Activated CD4-positive, alpha-beta T cell treated with anti-CD3 and anti-CD28 coated beads, Interleukin-2, amount 10 ng/mL, durations not matched to agents 24 days and 14 days (primary cell): ENCODE results near the gene TMED1. TPM values are rescaled to one million over a fixed set of nuclear protein-coding genes. Genes with fewer than 3 reads are reported as not detected.
"Not testable (repeated sequence)": the region's sequence is repeated elsewhere in the genome, so short reads cannot be mapped to it uniquely, and the experiment has no call there.

Experiments
- DNase-seq: peaks from one replicate; pipeline ENCODE4 v3.0.0; 2022
- H3K27ac Mint-ChIP-seq: one replicate; pipeline ENCODE4 v1.8.0; 2022; ENCODE audit warnings: mild to moderate bottlenecking, mixed read lengths
- H3K27me3 Mint-ChIP-seq: one replicate; pipeline ENCODE4 v1.8.0; 2022; ENCODE audit warnings: mixed read lengths
- H3K36me3 Mint-ChIP-seq: one replicate; pipeline ENCODE4 v1.8.0; 2022; ENCODE audit warnings: low read depth, mild to moderate bottlenecking, mixed read lengths
- H3K4me1 Mint-ChIP-seq: one replicate; pipeline ENCODE4 v1.8.0; 2021; ENCODE audit warnings: mixed read lengths
- H3K4me3 Mint-ChIP-seq: one replicate; pipeline ENCODE4 v1.8.0; 2022; ENCODE audit warnings: mild to moderate bottlenecking, moderate library complexity, mixed read lengths
- H3K9me3 Mint-ChIP-seq: one replicate; pipeline ENCODE4 v1.8.0; 2021; ENCODE audit warnings: mixed read lengths
- intact Hi-C: fragments of 100-400 bp; cut with micrococcal nuclease; formaldehyde crosslinking; loops from one replicate; pipeline ENCODE4 v1.15.1; 2023
- total RNA-seq: library from RNA; stranded (reverse); gene quantifications from 2 replicates; pipeline ENCODE4 v1.2.3, GENCODE V29; 2022

The TMED1 gene
- total RNA-seq, 1 donor from 2014 or later, result 17.6 TPM

DNA sequence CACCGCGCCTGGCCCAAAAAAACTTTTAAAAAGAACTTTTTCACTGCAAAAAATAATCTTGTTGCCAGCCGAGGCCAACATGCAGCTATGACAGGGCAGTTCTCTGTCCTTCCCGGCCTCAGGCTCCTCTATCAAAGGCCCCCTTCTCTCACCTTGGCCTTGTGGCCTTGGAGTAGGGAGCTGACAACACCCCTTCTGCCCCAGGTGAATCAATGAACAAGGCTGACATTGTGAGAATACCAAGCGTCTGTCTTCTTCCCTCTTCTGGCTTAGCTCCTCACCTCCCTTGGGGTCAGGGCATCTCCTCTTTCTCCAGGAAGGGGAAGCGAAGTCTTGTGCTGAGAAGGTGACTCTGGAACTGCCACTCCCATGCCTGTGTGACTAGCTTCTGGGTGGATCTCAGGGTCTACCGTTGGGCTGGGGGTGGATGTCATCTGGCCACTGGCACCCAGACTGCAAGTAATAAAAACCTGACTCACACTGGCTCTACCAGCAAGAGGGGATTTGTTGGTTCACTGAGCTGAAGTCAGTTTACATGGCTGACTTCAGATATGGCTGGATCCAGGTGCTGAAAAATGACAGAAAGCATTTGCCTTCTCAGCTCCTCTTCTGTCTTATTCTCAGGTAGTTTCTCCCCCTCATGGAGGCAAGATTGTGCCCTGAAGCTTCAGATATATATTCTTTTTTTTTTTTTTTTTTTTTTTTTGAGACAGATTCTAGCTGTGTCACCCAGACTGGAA lies 18.5 kb upstream of the TMED1 start:
- peaks cover 2% of the 10 kb centered on the region for H3K4me1 Mint-ChIP-seq
- H3K9me3 Mint-ChIP-seq, result no peaks in the 10 kb centered on the region
- no peaks in the 10 kb centered on the region for H3K27me3 Mint-ChIP-seq
- intact Hi-C loops, result no loop called here
- peaks cover 3% of the 10 kb centered on the region for H3K36me3 Mint-ChIP-seq
- no peak for DNase-seq
- no peak overlapping the region for H3K4me3 Mint-ChIP-seq
- no peak overlapping the region for H3K27ac Mint-ChIP-seq

DNA sequence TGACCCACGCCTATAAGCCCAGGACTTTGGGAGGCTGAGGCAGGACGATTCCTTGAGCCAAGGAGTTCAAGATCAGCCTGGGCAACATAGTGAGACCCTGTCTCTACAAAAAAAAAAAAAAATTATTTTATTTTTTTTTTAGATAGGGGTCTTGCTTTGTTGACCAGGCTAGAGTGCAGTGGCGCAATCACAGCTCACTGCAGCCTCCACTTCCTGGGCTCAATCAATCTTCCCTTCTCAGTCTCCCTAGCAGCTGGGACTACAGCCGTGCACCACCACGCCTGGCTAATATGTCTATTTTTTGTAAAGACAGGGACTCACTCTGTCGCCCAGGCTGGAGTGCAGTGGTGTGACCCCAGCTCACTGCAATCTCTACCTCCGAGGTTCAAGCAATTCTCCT lies 16.9 kb upstream of the TMED1 start:
- intact Hi-C loops, result no loop called here
- H3K9me3 Mint-ChIP-seq, result no peaks in the 10 kb centered on the region
- H3K27me3 Mint-ChIP-seq, result no peaks in the 10 kb centered on the region
- H3K27ac Mint-ChIP-seq, result no peak overlapping the region
- H3K4me1 Mint-ChIP-seq, result peaks cover 7% of the 10 kb centered on the region
- H3K36me3 Mint-ChIP-seq, result peaks cover 3% of the 10 kb centered on the region
- H3K4me3 Mint-ChIP-seq, result no peak overlapping the region
- no peak for DNase-seq

DNA sequence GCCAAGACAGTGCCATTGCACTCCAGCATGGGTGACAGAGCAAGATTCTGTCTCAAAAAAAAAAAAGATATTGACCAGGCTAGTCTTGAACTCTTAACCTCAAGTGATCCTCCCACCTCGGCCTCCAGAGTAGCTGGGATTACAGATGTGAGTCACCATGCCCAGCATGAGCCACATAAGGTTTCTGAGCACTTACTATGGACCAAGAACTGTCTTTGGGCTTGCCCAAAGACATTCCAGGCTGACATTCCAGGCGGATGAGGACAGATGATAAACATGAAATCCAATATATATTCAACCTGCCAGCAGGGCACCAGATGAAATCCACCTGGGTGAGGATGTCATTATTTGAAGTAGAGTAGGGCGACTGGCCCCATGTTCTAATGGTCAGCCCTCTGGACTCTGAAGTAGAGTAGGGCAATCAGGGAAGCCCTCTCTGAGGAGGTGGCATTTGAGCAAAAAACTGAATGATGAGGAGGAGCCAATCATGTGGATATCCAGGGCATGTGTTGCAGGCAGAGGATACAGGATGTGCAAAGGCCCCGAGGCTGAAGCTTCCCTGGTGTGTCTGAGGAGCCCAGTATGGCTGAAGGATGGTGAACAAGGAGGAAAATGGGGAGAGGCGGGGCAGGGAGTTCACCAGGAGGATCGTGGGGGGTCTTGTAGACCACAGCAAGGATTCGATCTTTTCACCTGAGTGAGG lies 16.2 kb upstream of the TMED1 start:
- no peak for DNase-seq
- Mint-ChIP-seq H3K4me1 (peaks cover 11% of the 10 kb centered on the region), H3K9me3 (no peaks in the 10 kb centered on the region), H3K36me3 (peaks cover 3% of the 10 kb centered on the region), H3K4me3 (no peak overlapping the region), H3K27me3 (no peaks in the 10 kb centered on the region), H3K27ac (no peak overlapping the region)
- intact Hi-C loops, result no loop called here

DNA sequence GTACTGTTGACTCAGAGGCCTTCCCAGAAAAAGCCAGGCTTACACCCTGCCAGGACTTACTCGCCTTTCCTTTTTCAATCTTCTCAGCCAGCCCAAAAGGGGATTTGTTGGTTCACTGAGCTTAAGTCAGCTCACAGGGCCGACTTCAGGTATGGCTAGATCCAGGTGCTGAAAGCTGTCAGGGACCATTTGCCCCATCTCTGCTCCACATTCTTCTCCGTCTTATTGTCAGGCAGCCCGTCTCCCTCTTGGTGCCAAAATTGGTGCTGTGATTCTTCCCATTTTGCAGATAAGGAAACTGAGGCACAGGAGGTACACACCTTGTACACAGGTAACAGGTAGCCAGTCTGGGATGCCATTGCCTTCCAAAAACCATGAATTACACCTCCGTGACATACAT lies 14.6 kb upstream of the TMED1 start:
- no peak overlapping the region for H3K27ac Mint-ChIP-seq
- H3K4me1 Mint-ChIP-seq, result peaks cover 11% of the 10 kb centered on the region
- H3K27me3 Mint-ChIP-seq, result no peaks in the 10 kb centered on the region
- DNase-seq, result no peak
- intact Hi-C loops, result no loop called here
- no peaks in the 10 kb centered on the region for H3K9me3 Mint-ChIP-seq
- peaks cover 3% of the 10 kb centered on the region for H3K36me3 Mint-ChIP-seq
- H3K4me3 Mint-ChIP-seq, result no peak overlapping the region

GRCh38 chr19:10848230-10848856 lies 12.3 kb upstream of the TMED1 start, which contains the start of gene C19orf38:
TSS of gene C19orf38 (plus strand) at chr19:10848415. CDS start at chr19:10848509, 94 bp downstream.
- no peak for DNase-seq
- peaks cover 3% of the 10 kb centered on the region for H3K36me3 Mint-ChIP-seq
- peak within 1 kb of the TSS; percentile 73 for H3K4me3 Mint-ChIP-seq
- intact Hi-C loops, result no loop called here
- H3K9me3 Mint-ChIP-seq, result no peaks in the 10 kb centered on the region
- peaks cover 9% of the 10 kb centered on the region for H3K4me1 Mint-ChIP-seq
- H3K27ac Mint-ChIP-seq, result peak within 1 kb of the TSS; percentile 84
- H3K27me3 Mint-ChIP-seq, result no peaks in the 10 kb centered on the region

GRCh38 chr19:10846500-10847202 lies 10.6 kb upstream of the TMED1 start:
- intact Hi-C loops, result no loop called here
- no peaks in the 10 kb centered on the region for H3K27me3 Mint-ChIP-seq

GRCh38 chr19:10842788-10843187 lies 6.8 kb upstream of the TMED1 start:
- no peaks in the 10 kb centered on the region for H3K36me3 Mint-ChIP-seq
- H3K27me3 Mint-ChIP-seq, result no peaks in the 10 kb centered on the region

More at GRCh38 chr19:10846500-10847202, 10.6 kb upstream of the TMED1 start:
- Mint-ChIP-seq H3K4me3 (no peak overlapping the region), H3K9me3 (no peaks in the 10 kb centered on the region), H3K36me3 (peaks cover 3% of the 10 kb centered on the region), H3K4me1 (peaks cover 9% of the 10 kb centered on the region), H3K27ac (no peak overlapping the region)
- no peak for DNase-seq

DNA sequence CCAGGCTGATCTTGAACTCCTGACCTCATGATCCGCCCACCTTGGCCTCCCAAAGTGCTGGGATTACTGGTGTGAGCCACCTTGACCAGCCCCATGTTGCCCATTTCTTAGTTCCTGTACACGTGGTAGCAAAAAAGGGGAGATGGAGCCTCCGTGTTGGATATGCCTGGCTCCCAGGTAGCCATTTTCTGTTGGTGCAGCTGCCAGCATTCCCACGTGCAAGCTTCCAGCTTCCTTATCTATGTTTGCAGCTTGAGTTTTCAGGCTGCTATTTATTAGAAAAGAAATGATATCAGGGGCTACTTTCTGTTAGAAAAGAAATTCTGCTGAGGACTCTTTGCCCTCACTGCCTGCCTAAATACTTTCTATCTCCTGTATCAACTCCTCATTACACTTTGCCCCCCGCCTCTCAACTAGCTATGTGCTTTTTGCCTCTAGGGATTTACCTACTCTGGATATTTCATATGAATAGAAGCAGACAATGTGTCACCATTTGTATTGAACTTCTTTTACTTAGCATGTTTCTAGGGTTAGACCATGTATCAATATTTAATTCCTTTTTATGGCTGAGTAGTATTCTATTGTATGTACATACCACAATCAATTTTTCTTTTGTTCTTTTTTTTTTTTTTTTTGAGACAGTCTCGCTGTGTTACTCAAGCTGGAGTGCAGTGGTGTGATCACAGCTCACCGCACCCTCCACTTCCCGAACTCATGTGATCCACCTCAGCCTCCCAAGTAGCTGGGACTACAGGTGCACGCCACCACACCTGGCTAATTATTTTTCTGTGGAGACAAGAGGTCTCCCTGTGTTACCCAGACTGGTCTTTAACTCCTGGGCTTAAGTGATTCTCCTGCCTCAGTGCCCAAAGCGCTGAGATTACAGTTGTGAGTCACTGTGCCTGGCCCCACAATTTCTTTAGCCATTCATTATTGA lies 3.4 kb upstream of the TMED1 start:
- H3K4me1 Mint-ChIP-seq, result peaks cover 10% of the 10 kb centered on the region
- intact Hi-C loops, result no loop called here
- H3K36me3 Mint-ChIP-seq, result peaks cover 11% of the 10 kb centered on the region
- no peak overlapping the region for H3K4me3 Mint-ChIP-seq
- no peak overlapping the region for H3K27ac Mint-ChIP-seq
- DNase-seq, result no peak
- H3K9me3 Mint-ChIP-seq, result peaks cover 12% of the 10 kb centered on the region
- H3K27me3 Mint-ChIP-seq, result no peaks in the 10 kb centered on the region

More at GRCh38 chr19:10842788-10843187, 6.8 kb upstream of the TMED1 start:
- Mint-ChIP-seq H3K27ac (no peak overlapping the region), H3K4me1 (peaks cover 2% of the 10 kb centered on the region), H3K9me3 (peaks cover 4% of the 10 kb centered on the region), H3K4me3 (no peak overlapping the region)
- no peak for DNase-seq
- intact Hi-C loops, result no loop called here

- peaks cover 11% of the 10 kb centered on the region for H3K36me3 Mint-ChIP-seq
- H3K9me3 Mint-ChIP-seq, result peaks cover 12% of the 10 kb centered on the region
- H3K4me3 Mint-ChIP-seq, result no peak overlapping the region
- no peak overlapping the region for H3K27ac Mint-ChIP-seq
- H3K4me1 Mint-ChIP-seq, result peaks cover 10% of the 10 kb centered on the region
- intact Hi-C loops, result no loop called here
- no peak for DNase-seq
- no peaks in the 10 kb centered on the region for H3K27me3 Mint-ChIP-seq
Measured at GRCh38 chr19:10838377-10838776, 2.4 kb upstream of the TMED1 start.

GRCh38 chr19:10837649-10838048 lies 1.6 kb upstream of the TMED1 start:
- DNase-seq, H3K27me3 Mint-ChIP-seq, H3K27ac Mint-ChIP-seq, H3K4me3 Mint-ChIP-seq: not testable (repeated sequence)
- H3K9me3 Mint-ChIP-seq, result peaks cover 12% of the 10 kb centered on the region
- peaks cover 10% of the 10 kb centered on the region for H3K4me1 Mint-ChIP-seq
- H3K36me3 Mint-ChIP-seq, result peaks cover 15% of the 10 kb centered on the region
- intact Hi-C loops, result loop anchor here (2.0 kb wide), 1 partner anchor 27 kb away; no protein-coding TSS in a partner anchor

DNA sequence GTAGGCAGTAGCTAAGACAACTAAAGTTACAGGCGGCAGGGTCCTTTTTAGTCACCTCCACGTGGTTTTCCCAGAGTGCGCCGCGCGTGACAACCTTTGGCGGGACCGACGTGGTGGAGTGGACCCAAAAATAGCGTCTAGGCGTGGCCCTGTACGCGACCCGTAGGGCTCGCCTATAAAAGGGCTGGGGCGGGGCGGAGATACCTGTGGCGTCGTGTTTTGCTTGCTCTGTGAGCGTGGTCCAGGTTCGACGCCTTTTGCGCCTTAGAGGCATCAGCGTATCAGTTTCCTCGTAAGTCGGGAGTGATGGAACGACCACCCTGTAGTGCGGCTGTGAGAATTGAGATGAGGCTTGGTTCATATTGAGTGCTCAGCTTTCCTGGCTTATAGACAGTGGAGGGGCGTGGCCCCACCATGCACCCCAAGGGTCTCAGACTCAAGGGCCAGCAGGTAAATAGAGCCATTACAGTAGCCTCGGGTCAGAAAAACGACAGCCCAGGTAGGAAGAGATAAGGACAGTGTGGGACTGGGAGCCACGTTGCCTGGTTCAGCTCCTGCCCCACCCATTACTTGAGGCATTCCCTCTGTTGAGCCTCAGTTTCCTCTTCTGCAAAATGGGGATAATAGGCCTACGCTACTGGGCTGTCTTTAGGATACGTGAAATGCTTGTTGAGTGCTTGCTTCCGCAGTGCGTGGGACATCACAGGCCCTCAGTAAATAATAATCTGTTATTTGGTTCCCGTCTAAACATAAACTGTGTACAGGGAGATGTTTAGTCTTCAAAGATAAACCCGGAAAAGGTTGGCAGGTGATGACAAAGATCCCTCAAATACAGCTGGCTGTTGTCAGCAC lies 693 bp upstream of the TMED1 start:
- Mint-ChIP-seq H3K27me3 (no peaks in the 10 kb centered on the region), H3K9me3 (peaks cover 12% of the 10 kb centered on the region), H3K27ac (peak overlapping the region; percentile 99), H3K36me3 (peaks cover 15% of the 10 kb centered on the region), H3K4me1 (peaks cover 10% of the 10 kb centered on the region), H3K4me3 (peak overlapping the region; percentile 98)
- peak; percentile 95 for DNase-seq
- intact Hi-C loops, result loop anchor here (1.0 to 2.0 kb wide), 4 partner anchors 28 to 270 kb away; partner anchors contain the start of gene KRI1
